ENCODE data around the gene MRPL2.
"Not testable (repeated sequence)": the region's sequence is repeated elsewhere in the genome, so short reads cannot be mapped to it uniquely, and the experiment has no call there.

MRPL2 gene

GRCh38 chr6:43081922-43082321 is 22.7 kb upstream of the MRPL2 start:
- DNase-seq: not testable (repeated sequence)

- no peak for DNase-seq
These were observed 21.8 kb upstream of the MRPL2 start for GRCh38 chr6:43081043-43081442.

GRCh38 chr6:43078691-43079090 is 19.5 kb upstream of the MRPL2 start:
- DNase-seq: no peak

GRCh38 chr6:43077981-43078511 is 18.8 kb upstream of the MRPL2 start:
- no peak for DNase-seq

- no peak for DNase-seq
These were observed 18.1 kb upstream of the MRPL2 start for GRCh38 chr6:43077333-43077809.

- no peak for DNase-seq
These were observed 17.5 kb upstream of the MRPL2 start for GRCh38 chr6:43076464-43077332.

GRCh38 chr6:43075670-43076463 is 16.6 kb upstream of the MRPL2 start, which contains the start of gene PTK7:
TSS of gene PTK7 (plus strand) at chr6:43076314. CDS start at chr6:43076489, 175 bp downstream.
- DNase-seq: peak; percentile 31

GRCh38 chr6:43074847-43075669 is 15.8 kb upstream of the MRPL2 start:
- DNase-seq: no peak

GRCh38 chr6:43070028-43070632 is 10.9 kb upstream of the MRPL2 start:
- no peak for DNase-seq

GRCh38 chr6:43062818-43063217 is 3.6 kb upstream of the MRPL2 start:
- DNase-seq: no peak

GRCh38 chr6:43061861-43062260 is 2.6 kb upstream of the MRPL2 start:
- no peak for DNase-seq

- no peak for DNase-seq
These were observed 1.8 kb upstream of the MRPL2 start for GRCh38 chr6:43060755-43061633.

- no peak for DNase-seq
These were observed 960 bp upstream of the MRPL2 start for GRCh38 chr6:43060034-43060754.

- no peak for DNase-seq
These were observed 703 bp downstream of the MRPL2 start for GRCh38 chr6:43058531-43058930.

- DNase-seq: no peak
These were observed 3.3 kb downstream of the MRPL2 start for GRCh38 chr6:43055966-43056365.

GRCh38 chr6:43054206-43054943 is 4.9 kb downstream of the MRPL2 start:
- DNase-seq: no peak

- DNase-seq: peak; percentile 91
These were observed 5.6 kb downstream of the MRPL2 start, which contains the start of gene CUL7 for GRCh38 chr6:43053545-43054205. TSS of gene CUL7 (minus strand) at chr6:43053851. CDS start at chr6:43052788, 1,063 bp downstream.

- DNase-seq: no peak
These were observed 6.2 kb downstream of the MRPL2 start for GRCh38 chr6:43052842-43053544.

Data from stimulated activated CD4-positive, alpha-beta T cell treated with anti-CD3 and anti-CD28 coated beads, Interleukin-1b, Interleukin-23, amount 100 ng/mL, for 48 hours (primary cell).